Lung microvascular endothelial cell (primary cell): ENCODE data around the gene RPLP2. TPM values are rescaled to one million over a fixed set of nuclear protein-coding genes. Genes with fewer than 3 reads are reported as not detected.

Experiments
- DNase-seq, 2 donors: peaks; one replicate each; pipeline versions ENCODE4 v3.0.0 to v3.0.0-alpha.2; 2010; ENCODE audit warnings: low read depth in 2 of 2
- total RNA-seq: library from RNA; depleted of rRNA; stranded (reverse); fragments of >200 nt; gene quantifications from 2 replicates; pipeline ENCODE4 v1.2.1, GENCODE V29; 2014

Gene RPLP2
- total RNA-seq, 1 donor from 2014 or later, result 383 TPM

DNA sequence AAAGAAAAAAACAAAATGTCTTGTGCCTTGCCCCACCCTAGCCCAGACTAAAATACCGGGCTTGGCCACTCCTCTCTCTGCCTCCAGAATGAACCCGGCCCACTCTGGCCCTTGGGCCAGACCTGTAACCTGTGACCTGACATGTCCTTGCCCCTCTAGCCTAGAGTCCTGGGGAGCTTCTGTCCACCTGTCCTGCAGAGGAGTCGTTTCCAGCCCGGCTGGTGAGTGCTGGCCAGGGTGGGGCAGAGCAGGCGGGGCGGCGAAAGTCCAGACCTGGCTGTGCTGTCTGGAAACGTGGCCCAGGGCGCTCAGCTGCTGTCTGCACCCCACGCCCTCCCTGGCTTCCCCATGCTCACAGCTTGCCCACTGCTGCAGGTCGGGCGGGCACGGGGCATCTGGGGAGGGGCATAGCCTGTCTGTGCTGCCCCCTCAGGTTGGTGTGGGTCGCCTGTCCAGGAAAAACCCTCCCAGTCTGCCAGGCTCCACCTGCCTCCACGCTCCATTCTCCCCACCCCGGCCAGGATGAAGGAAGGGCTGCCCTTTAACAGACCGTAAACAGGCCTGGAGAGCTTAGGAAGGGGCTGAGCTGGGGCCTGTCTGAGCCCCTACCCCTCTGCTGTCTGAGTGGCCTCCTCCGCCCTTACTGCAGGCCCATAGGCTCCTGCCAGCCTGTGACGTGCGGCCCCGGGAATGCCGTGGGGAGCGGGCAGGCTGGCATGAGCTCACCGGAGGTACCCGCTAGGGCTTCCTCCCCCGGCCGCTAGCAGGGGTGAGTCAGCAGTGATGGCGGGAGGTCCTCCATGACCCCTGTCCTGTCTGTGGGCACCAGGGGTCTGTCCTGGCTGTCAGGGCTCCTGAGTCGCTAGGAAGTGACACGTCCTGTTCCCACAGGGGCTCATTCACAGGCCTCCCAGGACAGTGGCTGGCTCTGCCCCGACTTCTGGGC, 24.9 kb downstream of the RPLP2 start:
- DNase-seq, result peak; percentile 82 to 83

DNA sequence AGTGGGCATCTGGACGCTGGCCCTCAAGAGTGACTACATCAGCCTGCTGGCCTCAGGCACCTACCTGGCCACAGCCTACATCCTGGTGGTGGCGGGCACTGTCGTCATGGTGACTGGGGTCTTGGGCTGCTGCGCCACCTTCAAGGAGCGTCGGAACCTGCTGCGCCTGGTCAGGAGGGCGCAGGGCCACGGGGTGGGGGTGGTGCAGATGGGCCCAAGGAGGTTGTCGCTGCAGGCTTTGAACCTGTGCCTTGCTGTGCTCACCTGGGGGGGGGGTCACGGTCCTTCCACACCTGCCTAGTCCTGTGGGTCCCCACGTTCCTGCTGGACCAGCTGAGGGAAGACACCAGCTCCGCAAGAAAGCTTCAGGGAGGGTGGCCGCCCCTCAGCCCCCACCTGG, 26.5 kb downstream of the RPLP2 start:
- DNase-seq, result no peak

DNA sequence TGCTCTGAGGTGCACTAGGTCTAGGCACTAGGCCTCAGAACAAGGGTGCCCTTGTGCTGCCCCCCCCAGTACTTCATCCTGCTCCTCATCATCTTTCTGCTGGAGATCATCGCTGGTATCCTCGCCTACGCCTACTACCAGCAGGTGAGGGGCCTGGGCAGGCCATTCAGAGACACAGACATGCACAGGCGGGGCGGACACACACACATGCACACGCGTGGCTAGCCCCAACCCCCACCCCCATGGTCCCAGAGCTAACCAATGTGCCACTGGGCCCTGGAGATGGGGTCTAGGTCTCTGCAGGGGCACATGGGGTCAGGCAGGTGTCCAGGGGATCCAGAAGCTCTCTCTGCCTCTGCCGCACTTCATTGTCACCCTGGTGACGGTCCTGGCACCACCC, 26.9 kb downstream of the RPLP2 start:
- no peak for DNase-seq

DNA sequence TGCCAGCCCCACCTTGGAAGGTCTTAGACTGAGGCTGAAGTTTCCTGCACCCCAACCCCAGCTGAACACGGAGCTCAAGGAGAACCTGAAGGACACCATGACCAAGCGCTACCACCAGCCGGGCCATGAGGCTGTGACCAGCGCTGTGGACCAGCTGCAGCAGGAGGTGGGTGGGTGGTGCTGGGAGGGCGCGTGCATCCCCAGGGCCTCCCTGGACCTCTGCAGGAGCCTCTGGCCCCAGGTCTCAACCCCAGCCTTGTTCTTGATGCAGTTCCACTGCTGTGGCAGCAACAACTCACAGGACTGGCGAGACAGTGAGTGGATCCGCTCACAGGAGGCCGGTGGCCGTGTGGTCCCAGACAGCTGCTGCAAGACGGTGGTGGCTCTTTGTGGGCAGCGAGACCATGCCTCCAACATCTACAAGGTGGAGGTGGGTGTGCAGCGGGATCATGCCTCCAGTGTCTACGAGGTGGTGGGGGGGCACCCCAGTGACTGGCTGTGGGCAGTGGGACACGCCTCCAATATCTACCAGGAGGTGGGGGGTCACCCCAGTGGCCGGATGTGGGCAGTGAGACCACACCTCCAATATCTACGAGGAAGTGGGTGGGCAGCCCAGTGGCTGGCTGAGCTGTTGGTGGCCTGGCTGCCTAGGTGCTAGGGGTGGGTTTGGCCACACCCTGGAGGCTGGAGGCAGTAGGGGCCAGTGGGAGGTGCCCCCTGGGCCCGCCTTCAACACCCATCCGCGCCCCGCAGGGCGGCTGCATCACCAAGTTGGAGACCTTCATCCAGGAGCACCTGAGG, 27.6 kb downstream of the RPLP2 start:
- no peak for DNase-seq

DNA sequence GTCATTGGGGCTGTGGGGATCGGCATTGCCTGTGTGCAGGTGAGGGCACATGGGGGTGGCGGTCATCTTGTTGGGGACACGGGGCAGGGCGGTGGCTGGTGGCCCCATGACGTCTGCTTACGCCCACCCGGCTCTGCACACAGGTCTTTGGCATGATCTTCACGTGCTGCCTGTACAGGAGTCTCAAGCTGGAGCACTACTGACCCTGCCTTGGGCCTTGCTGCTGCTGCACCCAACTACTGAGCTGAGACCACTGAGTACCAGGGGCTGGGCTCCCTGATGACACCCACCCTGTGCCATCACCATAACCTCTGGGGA, 28.2 kb downstream of the RPLP2 start:
- DNase-seq, result no peak

GRCh38 chr11:838441-839279, 28.9 kb downstream of the RPLP2 start:
- peak in 1 of 2 donors; percentile 56 for DNase-seq

GRCh38 chr11:839280-839623, 29.5 kb downstream of the RPLP2 start:
- no peak for DNase-seq

- DNase-seq, result no peak
Observed at GRCh38 chr11:839875-840617, 30.3 kb downstream of the RPLP2 start.

- peak in 1 of 2 donors; percentile 42 for DNase-seq
Observed at GRCh38 chr11:841981-842369, 32.2 kb downstream of the RPLP2 start.

DNA sequence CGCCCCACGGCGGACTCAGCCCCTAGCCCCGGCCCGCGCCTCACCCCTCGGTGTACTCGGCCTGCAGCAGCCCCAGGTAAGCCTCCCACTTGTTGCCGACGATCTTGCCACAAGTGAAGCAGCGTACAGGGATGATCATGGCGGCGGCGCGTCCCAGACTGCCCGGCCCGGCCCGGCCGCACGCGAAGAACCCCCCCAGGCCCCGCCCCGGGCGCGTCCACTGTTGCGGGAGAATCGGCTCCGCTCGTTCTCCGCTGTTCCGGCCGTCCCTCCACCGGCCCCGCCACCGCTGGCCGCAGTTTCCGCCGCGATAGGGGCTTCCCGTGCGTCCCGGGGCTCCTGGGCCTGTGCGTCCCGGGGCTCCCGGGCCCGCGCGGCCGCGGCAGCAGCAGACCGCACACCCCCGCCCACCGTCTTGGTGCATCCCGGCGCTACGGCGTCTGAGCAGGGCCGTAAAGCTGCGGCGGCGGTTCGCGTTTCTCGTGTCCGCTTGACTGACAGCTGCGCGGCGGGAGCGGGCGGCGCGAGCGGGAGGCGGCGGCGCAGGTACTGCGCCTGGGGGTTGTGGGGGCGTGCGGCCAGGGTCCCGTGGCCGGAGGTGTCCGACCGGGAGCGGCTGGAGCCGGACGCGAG, 32.7 kb downstream of the RPLP2 start, which contains the start of the genes POLR2L and TSPAN4:
TSS of gene POLR2L (minus strand) at position 160 of the 633 bp plus-strand sequence. CDS start at position 139, 21 bp downstream.
TSS of gene TSPAN4 (plus strand) at position 483 of the 633 bp plus-strand sequence. CDS start 7,453 bp downstream, outside the sequence.
- DNase-seq, result peak; percentile 94 to 97

- DNase-seq, result peak in 1 of 2 donors; percentile 59
Observed at GRCh38 chr11:843086-843734, 33.4 kb downstream of the RPLP2 start.

DNA sequence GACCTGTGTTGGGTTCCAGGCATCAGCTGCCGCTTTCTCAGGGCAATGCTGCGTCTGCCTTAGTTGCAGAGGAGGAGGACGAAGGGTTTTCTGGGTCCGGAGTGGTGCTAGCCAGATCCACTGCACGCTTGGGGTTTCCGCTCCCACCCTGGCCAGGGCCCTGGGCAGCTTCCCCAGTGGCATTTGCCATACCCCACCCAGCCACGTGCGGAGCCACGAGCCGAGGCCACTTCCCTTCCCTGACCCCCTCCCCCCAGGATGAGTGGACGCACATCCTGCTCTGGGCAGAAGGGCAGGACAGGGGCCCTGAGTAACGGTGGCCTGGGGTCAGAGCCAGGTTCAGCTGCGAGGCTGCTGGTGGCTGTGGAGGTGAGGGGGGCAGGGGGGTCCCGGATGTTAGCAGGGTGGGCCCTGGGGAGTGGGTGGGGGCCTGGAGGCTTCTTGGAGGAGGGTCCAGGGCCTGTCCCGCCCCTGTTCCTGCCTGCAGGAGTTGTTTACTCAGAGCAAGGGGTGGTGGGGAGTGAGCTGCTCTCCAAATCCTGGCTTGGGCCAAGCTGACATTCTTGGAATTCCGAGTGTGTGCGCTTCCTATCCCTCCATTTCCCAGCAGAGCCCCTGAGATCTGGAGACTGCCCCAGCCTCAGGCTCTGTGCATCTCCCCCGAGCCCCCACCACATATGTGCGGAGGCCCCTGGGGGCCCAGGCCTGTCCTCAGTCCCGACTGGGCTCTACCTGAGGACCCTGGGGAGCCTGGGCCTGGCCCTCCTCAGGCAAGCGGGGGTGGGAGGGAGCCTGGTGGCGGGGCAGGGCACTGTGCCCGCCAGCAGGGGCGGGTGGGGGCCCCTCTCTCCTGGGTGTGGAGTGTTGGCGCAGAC, 34.3 kb downstream of the RPLP2 start:
- DNase-seq, result peak; percentile 94 to 97

DNA sequence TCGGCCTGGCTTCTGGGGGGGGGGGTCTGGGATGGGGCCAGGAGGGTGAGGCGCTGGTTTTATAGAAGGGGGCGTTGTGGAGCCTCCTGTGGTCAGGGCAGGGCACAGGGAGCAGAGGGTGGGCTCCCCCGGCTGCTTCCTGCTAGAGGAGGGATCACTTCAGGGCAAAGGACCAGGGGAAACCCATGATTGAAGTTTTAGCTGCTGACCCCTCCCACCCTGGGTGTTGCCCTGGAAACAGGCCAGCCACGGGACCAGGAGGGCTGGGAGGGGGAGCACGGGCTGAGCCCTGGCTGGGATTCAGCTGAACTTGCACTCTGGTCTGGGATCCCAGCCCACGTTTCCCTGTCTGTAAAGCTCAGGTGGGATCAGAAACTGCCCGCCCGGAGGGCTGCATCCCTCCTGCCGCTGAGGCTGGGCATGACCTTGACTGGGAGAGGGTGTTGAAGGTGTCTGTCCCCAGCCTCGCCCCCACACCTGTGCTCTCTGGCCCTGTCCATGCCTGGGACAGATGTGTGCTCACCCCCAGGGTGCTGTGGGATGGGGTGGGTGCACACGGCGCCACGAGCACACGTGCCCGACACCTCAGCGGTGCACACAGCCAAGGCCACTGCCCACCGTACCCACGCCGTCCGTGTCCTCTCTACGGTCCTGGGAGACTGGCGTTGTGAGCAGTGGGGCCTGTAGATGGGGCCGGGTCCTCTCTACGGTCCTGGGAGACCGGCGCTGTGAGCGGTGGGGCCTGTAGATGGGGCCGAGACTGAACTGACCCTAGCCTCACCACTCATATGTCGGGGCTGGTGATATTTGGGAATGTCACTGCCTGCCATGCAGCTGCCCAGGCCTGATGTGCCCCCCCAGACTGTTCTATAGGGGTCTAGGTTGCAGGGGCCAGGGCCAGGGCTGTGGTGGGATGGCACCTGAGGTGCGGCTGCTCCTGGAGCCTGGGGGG, 35.2 kb downstream of the RPLP2 start:
- DNase-seq, result peak; percentile 87 to 99

DNA sequence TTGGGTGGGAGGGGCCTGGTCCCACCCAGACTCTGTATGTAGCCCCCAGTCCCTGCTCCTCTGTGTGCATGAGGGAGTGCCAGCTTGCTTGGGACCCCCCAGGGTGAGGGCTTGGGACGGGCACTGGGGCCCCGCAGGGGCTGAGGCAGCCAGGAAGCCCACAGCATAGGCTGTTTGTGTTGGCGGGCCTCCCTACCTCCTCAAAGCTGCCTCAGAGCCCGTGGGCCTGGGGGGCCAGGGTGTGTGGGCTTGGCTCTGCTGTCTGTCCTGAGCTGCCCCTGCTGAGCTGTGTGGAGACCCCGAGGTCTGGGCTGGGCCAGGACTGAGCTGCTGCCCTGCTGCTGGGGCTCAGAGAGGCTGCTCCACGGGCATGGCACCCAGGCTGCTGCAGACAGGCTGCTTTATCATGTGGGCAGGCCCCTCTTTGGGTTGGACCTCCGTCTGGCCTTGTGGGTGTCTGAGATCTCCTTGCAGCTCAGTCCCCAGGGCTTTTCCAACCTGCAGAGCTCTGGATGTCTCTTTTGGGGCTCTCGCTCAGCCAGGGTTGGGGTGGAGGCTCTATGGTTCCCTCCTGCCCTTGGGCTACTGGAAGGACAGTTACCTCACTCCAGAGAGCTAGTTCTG, 36.2 kb downstream of the RPLP2 start:
- peak in 1 of 2 donors; percentile 66 for DNase-seq

- DNase-seq, result no peak
Observed at GRCh38 chr11:846496-847098, 36.8 kb downstream of the RPLP2 start.

GRCh38 chr11:847876-848275, 38.1 kb downstream of the RPLP2 start:
- no peak for DNase-seq
